Mammary epithelial cell (primary cell): ENCODE results near the gene ZNF385B.

Source experiments
- CTCF ChIP-seq, 2 donors: IDR thresholded peaks in 1 of 2; conservative IDR thresholded peaks in 1 of 2; 2 replicates each; pipeline ENCODE4 v1.5.1; 2011 to 2012; ENCODE audit warnings: inconsistent platforms in 2 of 2, low read length in 2 of 2, mild to moderate bottlenecking in 2 of 2, control low read depth in 1 of 2, low read depth in 1 of 2; ENCODE audit not compliant: insufficient read depth in 1 of 2; ENCODE audit errors: extremely low read depth in 1 of 2
- EZH2 ChIP-seq: IDR thresholded peaks from 2 replicates; pipeline ENCODE4 v1.6.1; 2012; ENCODE audit warnings: low read length, inconsistent platforms, borderline replicate concordance

GRCh38 chr2:179528576-179529069, 332.8 kb downstream of the ZNF385B start:
- no peak for TF ChIP-seq EZH2
- no peak for TF ChIP-seq CTCF (conservative IDR thresholded peaks at IDR 0.05 in 1 of 2, IDR thresholded peaks at IDR 0.05 in 1 of 2; ENCODE audit: extremely low read depth in 1 of 2, insufficient read depth in 1 of 2, low read depth in 1 of 2, low read length in 2 of 2)
